Measurements from ENCODE around the gene PRRC2A.
A peak's percentile ranks its signal among the peaks of the same experiment; 100 is the strongest.

DNA sequence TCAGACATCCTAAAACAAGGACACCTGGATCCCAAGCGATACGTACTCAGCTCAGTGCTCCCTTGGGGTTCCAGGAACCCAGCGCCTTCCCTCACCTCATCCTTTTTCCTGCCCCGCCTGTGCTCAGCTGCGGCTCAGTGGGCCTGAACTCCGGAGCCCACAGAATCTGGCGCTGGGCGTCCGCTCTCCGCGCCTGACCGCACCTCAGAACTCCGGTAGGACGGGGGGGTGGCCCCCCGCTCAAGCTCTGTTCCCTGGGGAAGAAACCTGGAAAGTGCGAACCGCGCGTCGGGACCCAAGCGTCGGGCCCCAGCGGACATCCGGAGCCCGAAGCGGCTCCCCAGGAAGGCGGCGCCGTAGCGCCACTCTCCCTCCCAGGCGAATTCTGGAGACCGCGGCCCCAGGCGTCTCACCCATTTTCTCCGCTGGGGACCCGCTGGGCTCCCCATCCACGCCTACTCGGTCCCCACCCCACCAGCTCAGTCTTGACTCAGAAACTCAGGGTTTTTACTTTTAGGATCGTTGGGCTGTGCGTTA, 60.7 kb downstream of the PRRC2A start:
- TF ChIP-seq POLR2A (IDR thresholded peaks at IDR 0.05) (no peak), POLR2AphosphoS5 (IDR thresholded peaks at IDR 0.05) (no peak), EP300 (IDR thresholded peaks at IDR 0.05) (no peak)
- TF ChIP-seq, protein P1, sequence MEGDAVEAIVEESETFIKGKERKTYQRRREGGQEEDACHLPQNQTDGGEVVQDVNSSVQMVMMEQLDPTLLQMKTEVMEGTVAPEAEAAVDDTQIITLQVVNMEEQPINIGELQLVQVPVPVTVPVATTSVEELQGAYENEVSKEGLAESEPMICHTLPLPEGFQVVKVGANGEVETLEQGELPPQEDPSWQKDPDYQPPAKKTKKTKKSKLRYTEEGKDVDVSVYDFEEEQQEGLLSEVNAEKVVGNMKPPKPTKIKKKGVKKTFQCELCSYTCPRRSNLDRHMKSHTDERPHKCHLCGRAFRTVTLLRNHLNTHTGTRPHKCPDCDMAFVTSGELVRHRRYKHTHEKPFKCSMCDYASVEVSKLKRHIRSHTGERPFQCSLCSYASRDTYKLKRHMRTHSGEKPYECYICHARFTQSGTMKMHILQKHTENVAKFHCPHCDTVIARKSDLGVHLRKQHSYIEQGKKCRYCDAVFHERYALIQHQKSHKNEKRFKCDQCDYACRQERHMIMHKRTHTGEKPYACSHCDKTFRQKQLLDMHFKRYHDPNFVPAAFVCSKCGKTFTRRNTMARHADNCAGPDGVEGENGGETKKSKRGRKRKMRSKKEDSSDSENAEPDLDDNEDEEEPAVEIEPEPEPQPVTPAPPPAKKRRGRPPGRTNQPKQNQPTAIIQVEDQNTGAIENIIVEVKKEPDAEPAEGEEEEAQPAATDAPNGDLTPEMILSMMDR (IDR thresholded peaks at IDR 0.05): peak in 1 of 7 experiments; percentile 9
